Central memory CD8-positive, alpha-beta T cell (primary cell): ENCODE results near the gene STK39.

Source experiments
- ATAC-seq: fragments of 150-1000 bp; cut with Tn5 transposase; replicated peaks from 2 replicates; pipeline ENCODE4 v1.10.0; 2022; ENCODE audit warnings: mild to moderate bottlenecking, moderate FRiP score, moderate number of reproducible peaks; ENCODE audit not compliant: poor library complexity, severe bottlenecking; ENCODE audit errors: extremely low read depth
- DNase-seq, 2 donors: peaks; one replicate each; pipeline ENCODE4 v3.0.0; 2021; ENCODE audit warnings: low spot score in 2 of 2
- H3K27ac Mint-ChIP-seq: one replicate; pipeline ENCODE4 v1.8.0; 2022; ENCODE audit warnings: low read depth, mild to moderate bottlenecking, moderate library complexity, mixed read lengths
- H3K27me3 Mint-ChIP-seq: one replicate; pipeline ENCODE4 v1.8.0; 2022; ENCODE audit warnings: mixed read lengths
- H3K36me3 Mint-ChIP-seq: one replicate; pipeline ENCODE4 v1.8.0; 2022; ENCODE audit warnings: mild to moderate bottlenecking, moderate library complexity, mixed read lengths; ENCODE audit not compliant: insufficient read depth
- H3K4me1 Mint-ChIP-seq: one replicate; pipeline ENCODE4 v1.8.0; 2022; ENCODE audit warnings: mixed read lengths
- H3K4me3 Mint-ChIP-seq: one replicate; pipeline ENCODE4 v1.8.0; 2022; ENCODE audit warnings: mild to moderate bottlenecking, moderate library complexity, mixed read lengths
- H3K9me3 Mint-ChIP-seq: one replicate; pipeline ENCODE4 v1.8.0; 2022; ENCODE audit warnings: mixed read lengths

The STK39 gene

GRCh38 chr2:168119515-168120141 lies 127.8 kb downstream of the STK39 start:
- peaks cover 7% of the 10 kb centered on the region for H3K36me3 Mint-ChIP-seq
- H3K4me1 Mint-ChIP-seq, result no peaks in the 10 kb centered on the region
- H3K9me3 Mint-ChIP-seq, result no peaks in the 10 kb centered on the region
- no peak overlapping the region for H3K27ac Mint-ChIP-seq
- DNase-seq (no peak), ATAC-seq (no peak)
- H3K27me3 Mint-ChIP-seq, result no peaks in the 10 kb centered on the region
- no peak overlapping the region for H3K4me3 Mint-ChIP-seq

- Mint-ChIP-seq H3K27ac (no peak overlapping the region), H3K36me3 (peaks cover 7% of the 10 kb centered on the region), H3K4me3 (no peak overlapping the region), H3K4me1 (peaks cover 6% of the 10 kb centered on the region), H3K27me3 (no peaks in the 10 kb centered on the region), H3K9me3 (no peaks in the 10 kb centered on the region)
- DNase-seq (no peak), ATAC-seq (peak; percentile 60)
Measured at GRCh38 chr2:168118733-168119514, 128.5 kb downstream of the STK39 start.

- Mint-ChIP-seq H3K36me3 (peaks cover 10% of the 10 kb centered on the region), H3K4me3 (no peak overlapping the region), H3K9me3 (no peaks in the 10 kb centered on the region), H3K27me3 (no peaks in the 10 kb centered on the region), H3K4me1 (peaks cover 21% of the 10 kb centered on the region), H3K27ac (no peak overlapping the region)
- ATAC-seq (no peak), DNase-seq (no peak)
Measured at GRCh38 chr2:168116448-168116847, 130.9 kb downstream of the STK39 start.

- peaks cover 21% of the 10 kb centered on the region for H3K4me1 Mint-ChIP-seq
- DNase-seq, result no peak
- no peak overlapping the region for H3K4me3 Mint-ChIP-seq
- ATAC-seq, result no peak
- peaks cover 10% of the 10 kb centered on the region for H3K36me3 Mint-ChIP-seq
- no peaks in the 10 kb centered on the region for H3K9me3 Mint-ChIP-seq
- H3K27me3 Mint-ChIP-seq, result no peaks in the 10 kb centered on the region
- H3K27ac Mint-ChIP-seq, result no peak overlapping the region
Measured at GRCh38 chr2:168114619-168115018, 132.8 kb downstream of the STK39 start.

GRCh38 chr2:168114040-168114439 lies 133.4 kb downstream of the STK39 start:
- H3K27me3 Mint-ChIP-seq, result no peaks in the 10 kb centered on the region
- DNase-seq, result no peak

GRCh38 chr2:168107322-168107721 lies 140.1 kb downstream of the STK39 start:
- H3K36me3 Mint-ChIP-seq, result peaks cover 15% of the 10 kb centered on the region
- no peaks in the 10 kb centered on the region for H3K27me3 Mint-ChIP-seq
- ATAC-seq (no peak), DNase-seq (no peak)
- no peak overlapping the region for H3K27ac Mint-ChIP-seq
- H3K4me1 Mint-ChIP-seq, result peaks cover 19% of the 10 kb centered on the region
- no peaks in the 10 kb centered on the region for H3K9me3 Mint-ChIP-seq
- H3K4me3 Mint-ChIP-seq, result no peak overlapping the region

More at GRCh38 chr2:168114040-168114439, 133.4 kb downstream of the STK39 start:
- no peak for ATAC-seq
- Mint-ChIP-seq H3K27ac (no peak overlapping the region), H3K9me3 (no peaks in the 10 kb centered on the region), H3K4me3 (no peak overlapping the region), H3K4me1 (peaks cover 21% of the 10 kb centered on the region), H3K36me3 (peaks cover 13% of the 10 kb centered on the region)

GRCh38 chr2:168105127-168105683 lies 142.2 kb downstream of the STK39 start:
- no peak for ATAC-seq
- Mint-ChIP-seq H3K4me1 (peaks cover 16% of the 10 kb centered on the region), H3K4me3 (no peak overlapping the region), H3K36me3 (peaks cover 18% of the 10 kb centered on the region), H3K9me3 (no peaks in the 10 kb centered on the region), H3K27me3 (no peaks in the 10 kb centered on the region), H3K27ac (no peak overlapping the region)
- DNase-seq, result no peak

GRCh38 chr2:168097431-168097830 lies 150.0 kb downstream of the STK39 start:
- Mint-ChIP-seq H3K27ac (no peak overlapping the region), H3K36me3 (peaks cover 8% of the 10 kb centered on the region), H3K4me1 (peaks cover 10% of the 10 kb centered on the region), H3K27me3 (no peaks in the 10 kb centered on the region), H3K9me3 (no peaks in the 10 kb centered on the region), H3K4me3 (no peak overlapping the region)
- ATAC-seq (no peak), DNase-seq (no peak)

GRCh38 chr2:168096158-168096557 lies 151.2 kb downstream of the STK39 start:
- no peak overlapping the region for H3K27ac Mint-ChIP-seq
- DNase-seq (no peak), ATAC-seq (no peak)
- peaks cover 10% of the 10 kb centered on the region for H3K4me1 Mint-ChIP-seq
- H3K36me3 Mint-ChIP-seq, result peaks cover 4% of the 10 kb centered on the region
- H3K9me3 Mint-ChIP-seq, result no peaks in the 10 kb centered on the region
- H3K4me3 Mint-ChIP-seq, result no peak overlapping the region
- H3K27me3 Mint-ChIP-seq, result no peaks in the 10 kb centered on the region

GRCh38 chr2:168091986-168092385 lies 155.4 kb downstream of the STK39 start:
- Mint-ChIP-seq H3K27me3 (no peaks in the 10 kb centered on the region), H3K4me3 (no peak overlapping the region), H3K4me1 (peaks cover 20% of the 10 kb centered on the region), H3K36me3 (peaks cover 2% of the 10 kb centered on the region), H3K27ac (no peak overlapping the region), H3K9me3 (no peaks in the 10 kb centered on the region)
- DNase-seq, result no peak
- no peak for ATAC-seq

- no peak overlapping the region for H3K4me3 Mint-ChIP-seq
- H3K27ac Mint-ChIP-seq, result no peak overlapping the region
- ATAC-seq (no peak), DNase-seq (no peak)
- H3K27me3 Mint-ChIP-seq, result no peaks in the 10 kb centered on the region
- no peaks in the 10 kb centered on the region for H3K9me3 Mint-ChIP-seq
- peaks cover 24% of the 10 kb centered on the region for H3K4me1 Mint-ChIP-seq
- peaks cover 2% of the 10 kb centered on the region for H3K36me3 Mint-ChIP-seq
Measured at GRCh38 chr2:168090366-168091135, 156.8 kb downstream of the STK39 start.

GRCh38 chr2:168089200-168089599 lies 158.2 kb downstream of the STK39 start:
- DNase-seq (no peak), ATAC-seq (no peak)
- H3K9me3 Mint-ChIP-seq, result no peaks in the 10 kb centered on the region

More at GRCh38 chr2:168089200-168089599, 158.2 kb downstream of the STK39 start:
- Mint-ChIP-seq H3K27ac (peak overlapping the region; percentile 65), H3K4me1 (peaks cover 28% of the 10 kb centered on the region), H3K4me3 (no peak overlapping the region), H3K36me3 (peaks cover 4% of the 10 kb centered on the region), H3K27me3 (no peaks in the 10 kb centered on the region)
